SK-N-SH (cell line): Measurements from ENCODE around the gene PNO1. TPM values are rescaled to one million over a fixed set of nuclear protein-coding genes. Genes with fewer than 3 reads are reported as not detected.

ENCODE experiments used
- CTCF ChIA-PET: fragments of 300-600, 350-600 bp; formaldehyde crosslinking; extraction: SDS; loops from one replicate; lab custom pipeline; 2021; lab: Yijun Ruan, JAX
- POLR2A ChIA-PET: fragments of 350-600 bp; sonication (Branson Sonifier 250); formaldehyde crosslinking; extraction: SDS; loops from one replicate; lab custom pipeline; 2020; ENCODE audit warnings: antibody characterized with exemption, inconsistent platforms; lab: Yijun Ruan, JAX
- DNase-seq: peaks from one replicate; pipeline ENCODE4 v3.0.0; 2012
- H2AFZ ChIP-seq: fragments of 200-600 bp; sonication (generic); 2 replicates; pipeline ENCODE4 v1.8.1; 2016; ENCODE audit warnings: antibody characterized with exemption, mild to moderate bottlenecking, low read depth
- H3F3A ChIP-seq: fragments of 200-600 bp; sonication (generic); replicated peaks from 2 replicates; pipeline ENCODE3; 2016; ENCODE audit warnings: antibody characterized with exemption, mild to moderate bottlenecking; ENCODE audit not compliant: insufficient read depth
- H3K27ac ChIP-seq, 2 experiments: fragments of 200-500 bp in 1 of 2; fragments of 200-600 bp in 1 of 2; sonication (Bioruptor generic) in 1 of 2; sonication (generic), shearing (Covaris generic) in 1 of 2; 2 replicates each; pipeline versions ENCODE4 v1.5.1 to v1.6.1; 2014 to 2016; ENCODE audit warnings: low read depth in 2 of 2, inconsistent platforms in 1 of 2, low read length in 1 of 2, mild to moderate bottlenecking in 1 of 2, mixed read lengths in 1 of 2
- H3K27me3 ChIP-seq: fragments of 200-600 bp; sonication (generic), shearing (Covaris generic); 2 replicates; pipeline ENCODE4 v1.6.1; 2016; ENCODE audit warnings: mixed run types; ENCODE audit not compliant: insufficient read depth
- H3K36me3 ChIP-seq, 2 experiments: fragments of 200-500 bp in 1 of 2; fragments of 200-600 bp in 1 of 2; sonication (Bioruptor generic) in 1 of 2; sonication (generic) in 1 of 2; replicated peaks in 1 of 2; 2 replicates each; pipeline versions ENCODE3 to v1.5.1; 2014 to 2016; ENCODE audit warnings: low read length in 1 of 2, mild to moderate bottlenecking in 1 of 2; ENCODE audit not compliant: insufficient read depth in 2 of 2, control insufficient read depth in 1 of 2
- H3K4me1 ChIP-seq, 2 experiments: fragments of 200-500 bp in 1 of 2; fragments of 200-600 bp in 1 of 2; sonication (Bioruptor generic) in 1 of 2; sonication (generic), shearing (Covaris generic) in 1 of 2; 2 replicates each; pipeline versions ENCODE4 v1.5.1 to v1.6.1; 2014 to 2016; ENCODE audit warnings: low read depth in 1 of 2, low read length in 1 of 2, mixed run types in 1 of 2; ENCODE audit not compliant: insufficient read depth in 2 of 2, control insufficient read depth in 1 of 2
- H3K4me2 ChIP-seq: fragments of 200-600 bp; sonication (generic), shearing (Covaris generic); 2 replicates; pipeline ENCODE4 v1.6.1; 2017; ENCODE audit warnings: mixed run types
- H3K4me3 ChIP-seq, 2 experiments: fragments of 200-500 bp in 1 of 2; fragments of 200-600 bp in 1 of 2; sonication (Bioruptor generic) in 1 of 2; sonication (generic), shearing (Covaris generic) in 1 of 2; 2 replicates each; pipeline versions ENCODE4 v1.5.1 to v1.8.1; 2014 to 2016; ENCODE audit warnings: low read depth in 2 of 2, inconsistent platforms in 1 of 2, low read length in 1 of 2, mild to moderate bottlenecking in 1 of 2, mixed read lengths in 1 of 2, moderate library complexity in 1 of 2
- H3K79me2 ChIP-seq: fragments of 200-600 bp; sonication (generic); 2 replicates; pipeline ENCODE4 v1.8.1; 2017; ENCODE audit warnings: mild to moderate bottlenecking; ENCODE audit not compliant: insufficient read depth
- H3K9ac ChIP-seq: fragments of 200-600 bp; sonication (generic); 2 replicates; pipeline ENCODE4 v1.6.1; 2017; ENCODE audit warnings: mixed run types
- H3K9me2 ChIP-seq: fragments of 200-600 bp; sonication (generic); 2 replicates; pipeline ENCODE4 v1.6.1; 2017; ENCODE audit warnings: mixed run types
- H3K9me3 ChIP-seq: fragments of 200-600 bp; sonication (generic); 2 replicates; pipeline ENCODE4 v1.6.1; 2017; ENCODE audit warnings: mixed run types, mild to moderate bottlenecking, moderate library complexity
- H4K20me1 ChIP-seq: fragments of 200-600 bp; sonication (generic); 2 replicates; pipeline ENCODE4 v1.6.1; 2017; ENCODE audit warnings: mild to moderate bottlenecking, mixed run types; ENCODE audit not compliant: insufficient read depth
- EP300 ChIP-seq, 2 experiments: IDR thresholded peaks; 2 replicates each; pipeline versions ENCODE4 v1.4.0 to v1.6.1; 2012; ENCODE audit warnings: borderline replicate concordance in 1 of 2, low read depth in 1 of 2, low read length in 1 of 2
- EZH2phosphoT487 ChIP-seq: fragments of 200-600 bp; sonication (generic); IDR thresholded peaks from 2 replicates; pipeline ENCODE4 v1.6.1; 2017; ENCODE audit warnings: low read depth, mixed run types, mild to moderate bottlenecking, antibody characterized with exemption, moderate library complexity, borderline replicate concordance
- FOXM1 ChIP-seq: IDR thresholded peaks from 2 replicates; pipeline ENCODE4 v1.4.0; 2012; ENCODE audit warnings: low read depth, mild to moderate bottlenecking
- GABPA ChIP-seq: IDR thresholded peaks from 2 replicates; pipeline ENCODE4 v1.4.0; 2012; ENCODE audit warnings: low read depth, mild to moderate bottlenecking
- GATA2 ChIP-seq: sonication (generic); formaldehyde crosslinking; IDR thresholded peaks from 2 replicates; pipeline ENCODE4 v1.5.0; 2020; ENCODE audit warnings: mild to moderate bottlenecking, missing genetic modification reagents
- JUND ChIP-seq: IDR thresholded peaks from 2 replicates; pipeline ENCODE4 v1.4.0; 2012
- MEF2A ChIP-seq: IDR thresholded peaks from 2 replicates; pipeline ENCODE4 v1.4.0; 2012; ENCODE audit warnings: low read depth, borderline replicate concordance
- MXI1 ChIP-seq: IDR thresholded peaks from 2 replicates; pipeline ENCODE4 v1.6.1; 2012; ENCODE audit warnings: mild to moderate bottlenecking, low read depth, low read length, improper control_type of control experiment
- PBX3 ChIP-seq: IDR thresholded peaks from 2 replicates; pipeline ENCODE4; 2012
- POLR2AphosphoS5 ChIP-seq: IDR thresholded peaks from 2 replicates; pipeline ENCODE4 v1.6.1; 2012; ENCODE audit warnings: low read depth, low read length
- RCOR1 ChIP-seq: fragments of 150-350 bp; IDR thresholded peaks from 2 replicates; pipeline ENCODE4 v1.6.1; 2017; ENCODE audit warnings: antibody characterized with exemption, low read length
- REST ChIP-seq: IDR thresholded peaks from 2 replicates; pipeline ENCODE4 v1.6.1; 2012; ENCODE audit warnings: mild to moderate bottlenecking, low read depth, low read length, moderate library complexity
- RXRA ChIP-seq: IDR thresholded peaks from 2 replicates; pipeline ENCODE4 v1.4.0; 2012; ENCODE audit warnings: low read depth, mild to moderate bottlenecking, borderline replicate concordance
- SMC3 ChIP-seq: IDR thresholded peaks from 2 replicates; pipeline ENCODE4 v1.6.1; 2012; ENCODE audit warnings: low read depth, low read length, improper control_type of control experiment
- TAF1 ChIP-seq: IDR thresholded peaks from 2 replicates; pipeline ENCODE4 v1.6.1; 2012; ENCODE audit warnings: low read depth, mild to moderate bottlenecking, low read length, moderate library complexity, borderline replicate concordance
- USF1 ChIP-seq: IDR thresholded peaks from 2 replicates; pipeline ENCODE4 v1.4.0; 2012; ENCODE audit warnings: low read depth, borderline replicate concordance
- USF2 ChIP-seq: fragments of 150-350 bp; IDR thresholded peaks from 2 replicates; pipeline ENCODE4 v1.6.1; 2017; ENCODE audit warnings: antibody characterized with exemption, low read length, low read depth, borderline replicate concordance
- WGBS: methylation state at CpG from one replicate; pipeline ENCODE4 v1.1.6; 2017; ENCODE audit warnings: low lambda C conversion rate; 5-methylcytosine and 5-hydroxymethylcytosine counted together
- polyA plus RNA-seq, 3 experiments: library from polyadenylated mRNA; depleted of rRNA; stranded (reverse); fragments of >200 nt; gene quantifications; 2 replicates each; pipeline ENCODE4 v1.2.3, GENCODE V29; 2012

PNO1 gene
- polyA plus RNA-seq, 1 of the 3 experiments (the other 2 are of a cell fraction) = 20.6 TPM

- H3K9me3 ChIP-seq = no peaks in the 10 kb centered on the region
- H2AFZ ChIP-seq = no peak overlapping the region
- no peak overlapping the region for H3K4me3 ChIP-seq
- TF ChIP-seq GABPA (no peak), EZH2phosphoT487 (no peak), RCOR1 (no peak), SMC3 (no peak), USF1 (no peak), RXRA (no peak), USF2 (no peak), REST (no peak), JUND (no peak), EP300 (IDR thresholded peaks at IDR 0.05; ENCODE audit: borderline replicate concordance in 1 of 2, low read depth in 1 of 2, low read length in 1 of 2) (no peak), GATA2 (CRISPR knock-in tag) (no peak), PBX3 (no peak), POLR2AphosphoS5 (no peak), MXI1 (no peak), FOXM1 (no peak), TAF1 (no peak), MEF2A (no peak)
- H3K4me2 ChIP-seq = no peak overlapping the region
- no peaks in the 10 kb centered on the region for H3K79me2 ChIP-seq
- H3K4me1 ChIP-seq = no peaks in the 10 kb centered on the region
- H3F3A ChIP-seq = no peaks in the 10 kb centered on the region
- H4K20me1 ChIP-seq = no peaks in the 10 kb centered on the region
- H3K36me3 ChIP-seq = no peaks in the 10 kb centered on the region
- no peak for DNase-seq
- H3K9ac ChIP-seq = no peak overlapping the region
- H3K27me3 ChIP-seq = no peaks in the 10 kb centered on the region
- no peak overlapping the region for H3K27ac ChIP-seq
- ChIA-PET POLR2A (no interaction called here), CTCF (interaction anchor here (1.9 to 2.9 kb wide), 2 partner anchors 14 to 175 kb away, joined by 5 to 15 read pairs; no protein-coding TSS in a partner anchor)
- 86% methylated on average over 3 of the region's 3 CpGs for WGBS
- no peaks in the 10 kb centered on the region for H3K9me2 ChIP-seq
Measured at GRCh38 chr2:68108120-68108519, 49.6 kb upstream of the PNO1 start.
